Measurements from ENCODE around the gene FNDC10. TPM values are rescaled to one million over a fixed set of nuclear protein-coding genes. Genes with fewer than 3 reads are reported as not detected.
"Not testable (repeated sequence)": the region's sequence is repeated elsewhere in the genome, so short reads cannot be mapped to it uniquely, and the experiment has no call there.

The FNDC10 gene
- total RNA-seq, 8 experiments from 2014 or later = 4.6 to 10.3 (median 6.9) TPM

DNA sequence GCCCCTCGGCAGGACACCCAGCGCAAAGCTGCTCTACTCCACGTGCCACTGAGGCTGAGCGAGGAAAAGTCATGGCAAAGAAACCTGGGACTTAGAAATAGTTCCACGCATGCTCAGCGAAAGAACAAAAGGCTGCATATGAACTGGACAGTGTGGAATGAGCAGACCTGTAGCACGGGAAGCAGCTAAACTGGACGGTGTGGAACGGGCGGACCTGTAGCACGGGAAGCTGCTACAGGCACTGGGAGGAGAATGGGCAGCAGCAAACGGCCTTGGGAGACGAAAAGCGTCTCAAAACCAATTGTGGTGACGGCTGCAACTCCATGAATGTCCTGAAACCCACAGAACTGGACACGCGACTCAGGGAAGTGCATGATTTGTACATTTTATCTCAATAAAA is 40.9 kb downstream of the FNDC10 start:
- in situ Hi-C loops (cut with MboI; ENCODE audit: low pct_unique_long_range_greater_than_20kb in 2 of 9, low sequenced_read_pairs in 9 of 9, unreplicated experiment in 9 of 9) = no loop called here
- 55 to 95% (median 92%) methylated on average over 4 to 17 of the region's 17 CpGs; no CpG with 5 or more reads in 2 of the 10 experiments for WGBS, 10 experiments
- Histone ChIP-seq H3K4me1 (replicated peaks in 1 of 2) (peaks cover 13% of the 10 kb centered on the region in 2 donors), H3K27ac (no peak overlapping the region), H3K4me3 (no peak overlapping the region)
- ATAC-seq (replicated peaks in 6 of 8) = no peak

DNA sequence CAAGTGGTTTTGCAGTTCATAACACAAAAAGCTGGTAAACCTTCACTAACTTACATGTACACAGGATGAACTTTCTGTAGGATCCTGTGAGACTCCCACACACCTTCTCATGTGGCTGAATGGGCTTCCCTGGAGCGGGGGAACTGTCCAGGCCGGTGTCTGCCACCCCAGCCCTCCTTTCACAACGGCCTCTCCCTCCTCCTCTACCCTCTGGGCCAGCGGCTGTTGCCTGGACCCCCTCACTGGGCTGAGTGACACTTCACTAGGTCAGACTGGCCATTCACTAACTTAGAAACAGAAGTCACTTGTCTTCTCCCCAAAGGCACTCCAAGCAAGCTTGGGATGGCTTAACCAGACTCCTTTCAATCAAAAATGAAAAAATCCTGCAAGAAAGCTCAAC is 41.3 kb downstream of the FNDC10 start:
- H3K27ac ChIP-seq = no peak overlapping the region
- H3K4me3 ChIP-seq = no peak overlapping the region
- peaks cover 13% of the 10 kb centered on the region in 2 donors for H3K4me1 ChIP-seq (replicated peaks in 1 of 2)
- no peak for ATAC-seq (replicated peaks in 6 of 8)
- 40 to 83% (median 56%) methylated on average over 1 to 2 of the region's 4 CpGs; no CpG with 5 or more reads in 6 of the 10 experiments for WGBS, 10 experiments
- in situ Hi-C loops (cut with MboI; ENCODE audit: low pct_unique_long_range_greater_than_20kb in 2 of 9, low sequenced_read_pairs in 9 of 9, unreplicated experiment in 9 of 9) = no loop called here

- H3K27ac ChIP-seq; ATAC-seq (replicated peaks in 6 of 8); H3K4me3 ChIP-seq; in situ Hi-C loops (cut with MboI; ENCODE audit: low pct_unique_long_range_greater_than_20kb in 2 of 9, low sequenced_read_pairs in 9 of 9, unreplicated experiment in 9 of 9): not testable (repeated sequence)
- 80 to 100% (median 100%) methylated on average over 1 to 6 of the region's 7 CpGs; no CpG with 5 or more reads in 1 of the 10 experiments for WGBS, 10 experiments
- peaks cover 13% of the 10 kb centered on the region in 2 donors for H3K4me1 ChIP-seq (replicated peaks in 1 of 2)
Measured at GRCh38 chr1:1557688-1558087, 42.2 kb downstream of the FNDC10 start.

DNA sequence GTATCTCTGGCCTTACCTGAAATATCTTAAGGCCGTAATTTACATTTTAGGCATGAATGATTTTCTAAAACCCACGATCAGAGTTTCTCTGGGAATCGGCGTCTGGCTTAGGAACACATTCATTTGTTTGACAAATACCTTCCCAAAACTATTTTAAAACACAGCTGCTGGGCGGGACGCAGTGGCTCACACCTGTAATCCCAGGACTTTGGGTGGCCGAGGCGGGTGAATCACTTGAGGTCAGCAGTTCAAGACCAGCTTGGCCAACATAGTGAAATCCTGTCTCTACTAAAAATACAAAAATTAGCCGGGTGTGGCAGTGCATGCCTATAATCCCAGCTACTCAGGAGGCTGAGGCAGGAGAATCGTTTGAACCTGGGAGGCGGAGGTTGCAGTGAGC is 43.0 kb downstream of the FNDC10 start:
- in situ Hi-C loops (cut with MboI; ENCODE audit: low pct_unique_long_range_greater_than_20kb in 2 of 9, low sequenced_read_pairs in 9 of 9, unreplicated experiment in 9 of 9); ATAC-seq (replicated peaks in 6 of 8); H3K4me3 ChIP-seq; H3K27ac ChIP-seq: not testable (repeated sequence)
- WGBS, 10 experiments = 54 to 100% (median 96%) methylated on average over 1 to 10 of the region's 11 CpGs; no CpG with 5 or more reads in 2 of the 10 experiments
- peaks cover 13% of the 10 kb centered on the region in 2 donors for H3K4me1 ChIP-seq (replicated peaks in 1 of 2)

GRCh38 chr1:1556505-1556904 is 43.4 kb downstream of the FNDC10 start:
- Histone ChIP-seq H3K4me1 (replicated peaks in 1 of 2) (peaks cover 13% of the 10 kb centered on the region in 2 donors), H3K27ac (no peak overlapping the region), H3K4me3 (no peak overlapping the region)
- WGBS, 10 experiments = 82 to 100% (median 94%) methylated on average over 1 to 6 of the region's 6 CpGs; no CpG with 5 or more reads in 1 of the 10 experiments
- ATAC-seq (replicated peaks in 6 of 8) = no peak
- in situ Hi-C loops (cut with MboI; ENCODE audit: low pct_unique_long_range_greater_than_20kb in 2 of 9, low sequenced_read_pairs in 9 of 9, unreplicated experiment in 9 of 9) = no loop called here

GRCh38 chr1:1554926-1555915 is 44.7 kb downstream of the FNDC10 start:
- H3K4me1 ChIP-seq (replicated peaks in 1 of 2) = peaks cover 13% of the 10 kb centered on the region in 2 donors
- ATAC-seq (replicated peaks in 6 of 8) = peak; percentile 77 to 98 (median 96)
- no peak overlapping the region for H3K4me3 ChIP-seq
- H3K27ac ChIP-seq = peak overlapping the region; percentile 76 to 89
- in situ Hi-C loops (cut with MboI; ENCODE audit: low pct_unique_long_range_greater_than_20kb in 2 of 9, low sequenced_read_pairs in 9 of 9, unreplicated experiment in 9 of 9) = no loop called here
- 0 to 100% (median 33%) methylated on average over 1 to 21 of the region's 31 CpGs; no CpG with 5 or more reads in 3 of the 10 experiments for WGBS, 10 experiments

- 80 to 100% (median 89%) methylated on average over 1 to 10 of the region's 13 CpGs; no CpG with 5 or more reads in 5 of the 10 experiments for WGBS, 10 experiments
- ATAC-seq (replicated peaks in 6 of 8) = peak in 3 of 8 experiments; percentile 1 to 22 (median 3)
- Histone ChIP-seq H3K4me1 (replicated peaks in 1 of 2) (peaks cover 13% of the 10 kb centered on the region in 2 donors), H3K4me3 (no peak overlapping the region), H3K27ac (peak overlapping the region; percentile 76 to 89)
- in situ Hi-C loops (cut with MboI; ENCODE audit: low pct_unique_long_range_greater_than_20kb in 2 of 9, low sequenced_read_pairs in 9 of 9, unreplicated experiment in 9 of 9) = no loop called here
Measured at GRCh38 chr1:1554550-1554925, 45.4 kb downstream of the FNDC10 start.

DNA sequence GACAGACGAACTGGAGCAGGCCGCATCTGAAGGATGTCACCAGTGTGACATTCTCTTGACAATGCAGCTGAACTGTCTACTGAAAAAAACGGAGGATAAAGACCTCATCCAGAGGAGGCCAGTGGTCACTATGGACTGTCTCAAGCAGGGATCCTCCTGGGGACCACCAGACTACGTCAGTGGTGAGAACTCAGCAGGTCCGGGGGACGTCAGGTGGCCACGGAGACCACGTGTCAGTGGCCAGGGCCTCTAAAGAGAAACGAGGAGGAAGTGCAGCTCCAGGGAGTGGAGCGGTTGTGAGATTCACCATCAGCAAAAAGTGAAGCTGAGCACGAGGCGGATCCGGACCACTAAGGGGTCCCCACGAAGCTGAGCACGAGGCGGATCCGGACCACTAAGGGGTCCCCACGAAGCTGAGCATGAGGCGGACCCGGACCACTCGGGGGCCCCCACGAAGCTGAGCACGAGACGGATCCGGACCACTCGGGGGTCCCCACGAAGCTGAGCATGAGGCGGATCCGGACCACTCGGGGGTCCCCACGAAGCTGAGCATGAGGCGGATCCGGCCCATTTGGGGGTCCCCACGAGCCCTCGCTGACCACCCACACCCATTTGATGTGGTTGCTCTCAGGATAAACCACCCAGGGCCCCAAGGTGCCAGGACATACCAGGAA is 46.0 kb downstream of the FNDC10 start:
- Histone ChIP-seq H3K27ac (peak overlapping the region; percentile 76 to 89), H3K4me3 (no peak overlapping the region), H3K4me1 (replicated peaks in 1 of 2) (peaks cover 13% of the 10 kb centered on the region in 2 donors)
- WGBS, 10 experiments = 51 to 100% (median 93%) methylated on average over 1 to 19 of the region's 35 CpGs
- ATAC-seq (replicated peaks in 6 of 8) = no peak
- in situ Hi-C loops (cut with MboI; ENCODE audit: low pct_unique_long_range_greater_than_20kb in 2 of 9, low sequenced_read_pairs in 9 of 9, unreplicated experiment in 9 of 9) = no loop called here

DNA sequence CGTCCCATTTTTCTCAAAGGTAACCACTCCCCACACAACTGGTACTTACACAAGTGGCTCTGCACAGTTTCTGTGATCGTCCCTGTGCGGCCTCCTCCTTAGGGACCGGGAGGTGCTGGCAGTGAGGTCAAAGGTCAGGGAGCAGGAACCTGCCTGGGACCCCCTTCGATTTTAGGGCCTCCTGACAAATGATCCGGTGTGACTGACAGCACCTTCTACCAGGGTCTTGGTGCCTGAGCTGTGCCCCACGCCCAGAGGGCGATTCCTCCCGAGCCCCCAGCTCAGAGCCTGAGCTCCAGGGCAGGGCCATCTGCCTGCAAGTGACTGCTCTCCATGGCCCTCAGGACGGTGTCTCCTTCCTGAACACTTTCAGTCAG is 47.7 kb downstream of the FNDC10 start:
- WGBS, 10 experiments = 86 to 100% (median 87%) methylated on average over 3 to 7 of the region's 10 CpGs; no CpG with 5 or more reads in 6 of the 10 experiments
- no peak for ATAC-seq (replicated peaks in 6 of 8)
- in situ Hi-C loops (cut with MboI; ENCODE audit: low pct_unique_long_range_greater_than_20kb in 2 of 9, low sequenced_read_pairs in 9 of 9, unreplicated experiment in 9 of 9) = no loop called here
- Histone ChIP-seq H3K4me3 (no peak overlapping the region), H3K4me1 (replicated peaks in 1 of 2) (peaks cover 13% of the 10 kb centered on the region in 2 donors), H3K27ac (no peak overlapping the region)

GRCh38 chr1:1551524-1552262 is 48.2 kb downstream of the FNDC10 start:
- no peak for ATAC-seq (replicated peaks in 6 of 8)
- 64 to 97% (median 90%) methylated on average over 5 to 27 of the region's 33 CpGs; no CpG with 5 or more reads in 4 of the 10 experiments for WGBS, 10 experiments
- in situ Hi-C loops (cut with MboI; ENCODE audit: low pct_unique_long_range_greater_than_20kb in 2 of 9, low sequenced_read_pairs in 9 of 9, unreplicated experiment in 9 of 9) = no loop called here
- H3K27ac ChIP-seq = no peak overlapping the region
- no peak overlapping the region for H3K4me3 ChIP-seq
- peaks cover 13% of the 10 kb centered on the region in 2 donors for H3K4me1 ChIP-seq (replicated peaks in 1 of 2)

GRCh38 chr1:1550591-1551432 is 49.1 kb downstream of the FNDC10 start:
- in situ Hi-C loops (cut with MboI; ENCODE audit: low pct_unique_long_range_greater_than_20kb in 2 of 9, low sequenced_read_pairs in 9 of 9, unreplicated experiment in 9 of 9) = no loop called here
- WGBS, 10 experiments = 70 to 100% (median 86%) methylated on average over 1 to 9 of the region's 15 CpGs; no CpG with 5 or more reads in 5 of the 10 experiments
- peak in 4 of 8 experiments; percentile 7 to 73 (median 70) for ATAC-seq (replicated peaks in 6 of 8)
- Histone ChIP-seq H3K4me1 (replicated peaks in 1 of 2) (peaks cover 13% of the 10 kb centered on the region in 2 donors), H3K4me3 (no peak overlapping the region), H3K27ac (no peak overlapping the region)

- in situ Hi-C loops (cut with MboI; ENCODE audit: low pct_unique_long_range_greater_than_20kb in 2 of 9, low sequenced_read_pairs in 9 of 9, unreplicated experiment in 9 of 9) = no loop called here
- Histone ChIP-seq H3K4me3 (no peak overlapping the region), H3K27ac (no peak overlapping the region), H3K4me1 (replicated peaks in 1 of 2) (peaks cover 7 to 9% of the 10 kb centered on the region in 2 donors)
- no peak for ATAC-seq (replicated peaks in 6 of 8)
- WGBS, 10 experiments = 0 to 100% (median 94%) methylated on average over 1 to 7 of the region's 7 CpGs; no CpG with 5 or more reads in 2 of the 10 experiments
Measured at GRCh38 chr1:1550087-1550486, 49.8 kb downstream of the FNDC10 start.

All from motor neuron (in vitro differentiated cells).